ENCODE results near the gene LST1. TPM values are rescaled to one million over a fixed set of nuclear protein-coding genes. Genes with fewer than 3 reads are reported as not detected.

The LST1 gene
- total RNA-seq, 1 experiment from 2014 or later, result 0.69 TPM

DNA sequence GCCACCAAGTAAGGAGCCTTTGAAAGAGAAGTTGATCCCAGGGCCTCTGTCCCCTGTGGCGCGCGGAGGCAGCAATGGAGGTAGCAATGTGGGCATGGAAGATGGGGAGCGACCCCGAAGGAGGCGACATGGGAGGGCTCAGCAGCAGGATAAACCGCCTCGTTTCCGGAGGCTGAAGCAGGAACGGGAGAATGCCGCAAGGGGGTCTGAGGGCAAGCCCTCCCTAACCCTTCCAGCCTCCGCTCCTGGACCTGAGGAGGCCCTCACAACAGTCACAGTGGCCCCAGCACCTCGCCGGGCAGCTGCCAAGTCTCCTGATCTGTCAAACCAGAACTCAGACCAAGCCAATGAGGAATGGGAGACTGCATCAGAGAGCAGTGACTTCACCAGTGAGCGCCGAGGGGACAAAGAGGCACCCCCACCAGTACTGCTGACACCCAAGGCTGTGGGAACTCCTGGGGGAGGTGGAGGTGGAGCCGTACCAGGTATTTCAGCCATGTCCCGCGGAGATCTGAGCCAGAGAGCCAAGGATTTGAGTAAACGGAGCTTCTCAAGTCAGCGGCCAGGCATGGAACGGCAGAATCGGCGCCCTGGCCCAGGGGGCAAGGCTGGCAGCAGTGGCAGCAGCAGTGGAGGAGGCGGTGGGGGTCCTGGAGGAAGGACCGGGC lies 46.3 kb downstream of the LST1 start:
- H3K36me3 ChIP-seq (ENCODE audit: control insufficient read depth in 1 of 2, insufficient read depth in 2 of 2, low read length in 2 of 2), result peaks cover 58 to 94% of the 10 kb centered on the region in 2 experiments
- H3K27ac ChIP-seq (ENCODE audit: low read depth, low read length), result no peak overlapping the region
- TF ChIP-seq EZH2 (IDR thresholded peaks at IDR 0.05) (no peak), FOSL1 (IDR thresholded peaks at IDR 0.05; ENCODE audit: low read depth) (no peak), POLR2AphosphoS5 (IDR thresholded peaks at IDR 0.05; ENCODE audit: low read depth, low read length) (no peak), SIN3A (IDR thresholded peaks at IDR 0.05; ENCODE audit: low read depth) (no peak), CBX3 (IDR thresholded peaks at IDR 0.05; ENCODE audit: low read depth) (no peak), SRF (IDR thresholded peaks at IDR 0.05; ENCODE audit: low read depth) (no peak), CEBPB (IDR thresholded peaks at IDR 0.05; ENCODE audit: low read depth) (no peak), REST (IDR thresholded peaks at IDR 0.05; ENCODE audit: low read depth) (no peak)
- TF ChIP-seq, protein P1, sequence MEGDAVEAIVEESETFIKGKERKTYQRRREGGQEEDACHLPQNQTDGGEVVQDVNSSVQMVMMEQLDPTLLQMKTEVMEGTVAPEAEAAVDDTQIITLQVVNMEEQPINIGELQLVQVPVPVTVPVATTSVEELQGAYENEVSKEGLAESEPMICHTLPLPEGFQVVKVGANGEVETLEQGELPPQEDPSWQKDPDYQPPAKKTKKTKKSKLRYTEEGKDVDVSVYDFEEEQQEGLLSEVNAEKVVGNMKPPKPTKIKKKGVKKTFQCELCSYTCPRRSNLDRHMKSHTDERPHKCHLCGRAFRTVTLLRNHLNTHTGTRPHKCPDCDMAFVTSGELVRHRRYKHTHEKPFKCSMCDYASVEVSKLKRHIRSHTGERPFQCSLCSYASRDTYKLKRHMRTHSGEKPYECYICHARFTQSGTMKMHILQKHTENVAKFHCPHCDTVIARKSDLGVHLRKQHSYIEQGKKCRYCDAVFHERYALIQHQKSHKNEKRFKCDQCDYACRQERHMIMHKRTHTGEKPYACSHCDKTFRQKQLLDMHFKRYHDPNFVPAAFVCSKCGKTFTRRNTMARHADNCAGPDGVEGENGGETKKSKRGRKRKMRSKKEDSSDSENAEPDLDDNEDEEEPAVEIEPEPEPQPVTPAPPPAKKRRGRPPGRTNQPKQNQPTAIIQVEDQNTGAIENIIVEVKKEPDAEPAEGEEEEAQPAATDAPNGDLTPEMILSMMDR (IDR thresholded peaks at IDR 0.05 in 2 of 3, conservative IDR thresholded peaks at IDR 0.05 in 1 of 3; ENCODE audit: borderline replicate concordance in 1 of 3, insufficient read depth in 1 of 3, low read depth in 2 of 3, low read length in 2 of 3), result no peak
- TF ChIP-seq, protein P2, sequence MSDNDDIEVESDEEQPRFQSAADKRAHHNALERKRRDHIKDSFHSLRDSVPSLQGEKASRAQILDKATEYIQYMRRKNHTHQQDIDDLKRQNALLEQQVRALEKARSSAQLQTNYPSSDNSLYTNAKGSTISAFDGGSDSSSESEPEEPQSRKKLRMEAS (IDR thresholded peaks at IDR 0.05), result no peak
- POLR2A ChIA-PET, result no interaction called here
- H3K4me3 ChIP-seq (replicated peaks in 1 of 2; ENCODE audit: low read depth in 1 of 2, low read length in 2 of 2), result no peak overlapping the region
- H3K9ac ChIP-seq (ENCODE audit: low read length), result no peak overlapping the region
- H3K4me1 ChIP-seq (ENCODE audit: control insufficient read depth in 1 of 2, insufficient read depth in 2 of 2, low read length in 2 of 2), result no peaks in the 10 kb centered on the region
- no peak overlapping the region for H2AFZ ChIP-seq (ENCODE audit: low read depth, low read length, poor library complexity, severe bottlenecking)
- intact Hi-C loops (cut with micrococcal nuclease), result no loop called here
- H3K4me2 ChIP-seq (ENCODE audit: low read length), result no peak overlapping the region
- BruUV-seq (replicated peaks), result no TSS peak
- H3K9me2 ChIP-seq (ENCODE audit: insufficient read depth), result no peaks in the 10 kb centered on the region
- DNase-seq (ENCODE audit: low read depth, low spot score) (no peak), ATAC-seq (peak; percentile 7; the same call in 1 of the 2 replicates)
- H3K27me3 ChIP-seq (ENCODE audit: insufficient read depth, low read length), result no peaks in the 10 kb centered on the region
- RAD21 ChIA-PET (ENCODE audit: low non-redundant PET in 1 of 2, low total read pairs in 2 of 2, uncharacterized antibody in 2 of 2, unreplicated experiment in 2 of 2), result no interaction called here
- peaks cover 60% of the 10 kb centered on the region; the same call in 1 of the 2 replicates for H3K79me2 ChIP-seq (ENCODE audit: insufficient read depth, low read length)
- CTCF ChIA-PET, result no interaction called here
- H4K20me1 ChIP-seq (ENCODE audit: insufficient read depth), result no peaks in the 10 kb centered on the region
- H3K9me3 ChIP-seq (ENCODE audit: control insufficient read depth in 1 of 2, insufficient read depth in 1 of 2, low read depth in 1 of 2, low read length in 2 of 2), result no peaks in the 10 kb centered on the region

All from HCT116 (cell line).